PC-9 (cell line): ENCODE results near the gene IER2. TPM values are rescaled to one million over a fixed set of nuclear protein-coding genes. Genes with fewer than 3 reads are reported as not detected.
"Not testable (repeated sequence)": the region's sequence is repeated elsewhere in the genome, so short reads cannot be mapped to it uniquely, and the experiment has no call there.

Source experiments
- BruUV-seq: library from RNA; stranded (reverse); fragments of 400-500 nt; replicated peaks from 2 replicates; lab custom pipeline; 2021; lab: Mats Ljungman, UMichigan
- CTCF ChIA-PET: fragments of 300-600 bp; sonication (Branson Sonifier 250); formaldehyde crosslinking; loops from one replicate; lab custom pipeline; 2022; ENCODE audit warnings: antibody characterized with exemption; lab: Charles Lee
- POLR2A ChIA-PET: fragments of 300-600 bp; sonication (Branson Sonifier 250); formaldehyde crosslinking; loops from one replicate; lab custom pipeline; 2022; ENCODE audit warnings: antibody characterized with exemption; ENCODE audit not compliant: unreplicated experiment; lab: Charles Lee
- DNase-seq, 2 experiments: peaks; one replicate each; pipeline versions ENCODE4 v3.0.0 to v3.0.0-alpha.2; 2015 to 2022; ENCODE audit warnings: mixed read lengths in 1 of 2
- H2AFZ ChIP-seq: fragments of 200-600 bp; sonication (generic); 2 replicates; pipeline ENCODE4 v1.8.1; 2017; ENCODE audit warnings: antibody characterized with exemption
- H3F3A ChIP-seq: fragments of 200-600 bp; sonication (generic); 2 replicates; pipeline ENCODE4 v1.8.1; 2017; ENCODE audit warnings: antibody characterized with exemption, mild to moderate bottlenecking, low read depth; ENCODE audit not compliant: insufficient read depth
- H3K27ac ChIP-seq: fragments of 200-600 bp; sonication (generic); 2 replicates; pipeline ENCODE4 v1.6.1; 2016; ENCODE audit warnings: mixed run types
- H3K27me3 ChIP-seq: fragments of 200-600 bp; sonication (generic); 2 replicates; pipeline ENCODE4 v1.6.1; 2016; ENCODE audit warnings: low read depth, mixed run types; ENCODE audit not compliant: insufficient read depth
- H3K36me3 ChIP-seq: fragments of 200-600 bp; sonication (generic); 2 replicates; pipeline ENCODE4 v1.6.1; 2016; ENCODE audit warnings: low read depth, mixed run types
- H3K4me1 ChIP-seq: fragments of 200-600 bp; sonication (generic); replicated peaks from 2 replicates; pipeline ENCODE4 v1.6.1; 2016; ENCODE audit warnings: mixed run types; ENCODE audit not compliant: insufficient read depth
- H3K4me2 ChIP-seq: fragments of 200-600 bp; sonication (generic); 2 replicates; pipeline ENCODE4 v1.6.1; 2017; ENCODE audit warnings: mixed run types
- H3K4me3 ChIP-seq: fragments of 200-600 bp; sonication (generic); 2 replicates; pipeline ENCODE4 v1.6.1; 2016; ENCODE audit warnings: mixed run types
- H3K79me2 ChIP-seq: fragments of 200-600 bp; sonication (generic); 2 replicates; pipeline ENCODE4 v1.6.1; 2017; ENCODE audit warnings: low read depth, mixed run types
- H3K9me2 ChIP-seq: fragments of 200-600 bp; sonication (generic); 2 replicates; pipeline ENCODE4 v1.8.1; 2017; ENCODE audit warnings: mild to moderate bottlenecking; ENCODE audit not compliant: insufficient read depth
- H3K9me3 ChIP-seq: fragments of 200-600 bp; sonication (generic); 2 replicates; pipeline ENCODE4 v1.8.1; 2016; ENCODE audit warnings: low read depth; ENCODE audit not compliant: insufficient read depth
- H4K20me1 ChIP-seq: fragments of 200-600 bp; sonication (generic); 2 replicates; pipeline ENCODE4 v1.8.1; 2017; ENCODE audit not compliant: insufficient read depth
- EZH2 ChIP-seq: fragments of 200-600 bp; sonication (generic); IDR thresholded peaks from 2 replicates; pipeline ENCODE4 v1.8.0; 2017; ENCODE audit warnings: antibody characterized with exemption, low read depth
- intact Hi-C: fragments of 100-400 bp; cut with micrococcal nuclease; formaldehyde crosslinking; loops from one replicate; pipeline ENCODE4 v1.10.0; 2022; ENCODE audit not compliant: unreplicated experiment
- total RNA-seq: library from RNA; stranded (reverse); gene quantifications from 2 replicates; pipeline ENCODE4 v1.2.3, GENCODE V29; 2021
- TF ChIP-seq, protein P1 (sequence below): fragments of 200-600 bp; sonication (generic); conservative IDR thresholded peaks from 2 replicates; pipeline ENCODE4 v1.6.1; 2017; ENCODE audit warnings: mixed run types, antibody characterized with exemption, mild to moderate bottlenecking, moderate library complexity

The IER2 gene
- total RNA-seq, 1 experiment from 2014 or later = 72.7 TPM

DNA sequence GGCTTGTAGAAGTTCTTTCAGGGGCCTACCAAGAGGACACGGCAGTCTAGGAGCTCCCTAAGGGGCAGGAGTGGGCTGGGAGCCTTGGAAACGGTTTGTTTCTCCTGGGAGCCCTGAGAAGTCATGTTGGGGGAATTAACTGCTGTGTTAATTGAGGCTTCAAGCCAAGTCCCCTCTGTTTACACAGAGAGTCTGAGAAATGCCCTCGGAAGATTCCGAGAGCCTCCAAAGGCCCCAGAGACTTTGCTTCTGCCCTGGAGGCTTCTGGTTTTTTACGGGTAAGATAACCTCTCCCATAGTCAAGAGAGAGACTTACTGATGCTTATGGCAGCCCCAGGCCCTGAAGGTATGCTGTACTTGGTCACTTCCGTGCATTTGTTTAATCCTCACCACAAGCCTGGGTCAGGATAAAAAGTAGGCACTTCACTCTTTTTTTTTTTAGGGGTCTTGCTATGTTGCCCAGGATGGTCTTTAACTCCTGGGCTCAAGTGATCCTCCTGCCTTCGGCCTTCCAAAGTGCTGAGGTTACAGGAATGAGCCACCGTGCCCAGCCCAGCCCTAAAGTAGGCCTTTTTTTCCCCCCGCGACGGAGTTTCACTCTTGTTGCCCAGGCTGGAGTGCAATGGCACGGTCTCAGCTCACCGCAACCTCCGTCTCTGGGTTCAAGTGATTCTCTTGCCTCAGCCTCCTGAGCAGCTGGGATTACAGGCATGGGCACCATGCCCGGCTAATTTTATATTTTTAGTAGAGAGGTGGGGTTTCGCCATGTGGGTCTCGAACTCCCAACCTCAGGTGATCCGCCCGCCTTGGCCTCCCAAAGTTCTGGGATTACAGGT is 15.2 kb downstream of the IER2 start:
- Histone ChIP-seq H4K20me1 (no peaks in the 10 kb centered on the region), H2AFZ (no peak overlapping the region), H3K27me3 (no peaks in the 10 kb centered on the region), H3K4me2 (peak overlapping the region; percentile 85), H3K4me1 (peaks cover 83% of the 10 kb centered on the region), H3K36me3 (no peaks in the 10 kb centered on the region), H3K9me2 (no peaks in the 10 kb centered on the region), H3K9me3 (no peaks in the 10 kb centered on the region), H3K4me3 (peak overlapping the region; percentile 51; the same call in 1 of the 2 replicates), H3F3A (peaks cover 84% of the 10 kb centered on the region), H3K27ac (peak overlapping the region; percentile 99), H3K79me2 (peaks cover 44% of the 10 kb centered on the region)
- BruUV-seq = no TSS peak
- ChIA-PET POLR2A (interaction anchor here (0.7 kb wide), 1 partner anchor 39 kb away, joined by 3 read pairs; no protein-coding TSS in a partner anchor), CTCF (interaction anchor here (0.6 kb wide), 2 partner anchors 15 to 104 kb away, joined by 3 to 10 read pairs; partner anchors contain the start of genes IER2 and STX10)
- no peak for TF ChIP-seq EZH2
- DNase-seq = peak in 1 of 2 experiments; percentile 90
- intact Hi-C loops = no loop called here

DNA sequence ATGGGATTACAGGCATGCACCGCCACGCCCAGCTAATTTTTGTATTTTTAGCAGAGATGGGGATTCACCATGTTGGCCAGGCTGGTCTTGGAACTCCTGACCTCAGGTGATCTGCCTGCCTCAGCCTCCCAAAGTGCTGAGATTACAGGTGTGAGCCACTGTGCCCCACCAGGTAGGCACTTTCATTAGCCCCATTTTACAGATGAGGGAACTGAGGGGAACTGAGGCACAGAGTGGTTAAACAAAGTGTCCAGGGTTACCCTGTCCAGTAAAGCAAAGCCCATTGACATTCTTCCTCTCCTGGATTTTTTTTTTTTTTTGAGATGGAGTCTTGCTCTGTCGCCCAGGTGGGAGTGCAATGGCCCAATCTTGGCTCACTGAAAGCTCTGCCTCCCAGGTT is 15.9 kb downstream of the IER2 start:
- H3K36me3 ChIP-seq, DNase-seq, H3K9me3 ChIP-seq, H3K4me3 ChIP-seq, H3K27me3 ChIP-seq, intact Hi-C loops, H3K9me2 ChIP-seq, H4K20me1 ChIP-seq, H2AFZ ChIP-seq, BruUV-seq: not testable (repeated sequence)
- peak overlapping the region; percentile 85 for H3K4me2 ChIP-seq
- POLR2A ChIA-PET = interaction anchor here (0.7 to 2.3 kb wide), 2 partner anchors 11 to 23 kb away, joined by 3 to 19 read pairs; no protein-coding TSS in a partner anchor
- CTCF ChIA-PET = interaction anchor here (0.6 kb wide), 2 partner anchors 12 to 104 kb away, joined by 3 to 6 read pairs; no protein-coding TSS in a partner anchor
- peaks cover 44% of the 10 kb centered on the region for H3K79me2 ChIP-seq
- H3K27ac ChIP-seq = peak overlapping the region; percentile 99
- peaks cover 83% of the 10 kb centered on the region for H3K4me1 ChIP-seq
- H3F3A ChIP-seq = peaks cover 84% of the 10 kb centered on the region

DNA sequence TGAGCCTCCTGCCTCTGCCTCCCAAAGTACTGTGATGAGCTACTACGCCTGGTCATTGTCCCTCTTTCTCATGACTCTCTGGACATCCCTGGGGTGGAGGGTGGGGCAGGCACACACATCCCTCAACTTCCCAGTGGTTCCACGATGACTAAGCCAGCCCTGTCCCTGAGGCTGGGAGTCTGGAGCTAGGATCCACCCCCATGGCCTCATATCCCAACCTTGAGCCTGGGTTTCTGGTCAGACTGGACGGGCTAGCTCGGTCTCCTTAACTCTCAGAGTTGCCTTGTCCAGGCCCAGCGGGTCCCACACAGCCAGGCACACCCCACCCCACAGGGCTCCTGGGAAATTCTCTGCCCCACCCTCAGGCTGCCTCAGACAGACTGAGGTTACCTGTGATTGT is 19.6 kb downstream of the IER2 start:
- no peak overlapping the region for H3K4me3 ChIP-seq
- H2AFZ ChIP-seq = no peak overlapping the region
- CTCF ChIA-PET = interaction anchor here (0.6 to 1.2 kb wide), 4 partner anchors 9 to 15 kb away, joined by 3 to 5 read pairs (median 4); no protein-coding TSS in a partner anchor
- peak overlapping the region; percentile 99 for H3K27ac ChIP-seq
- H3K36me3 ChIP-seq = no peaks in the 10 kb centered on the region
- POLR2A ChIA-PET = interaction anchor here (0.6 to 1.1 kb wide), 3 partner anchors 8 to 1175 kb away, joined by 4 to 11 read pairs (median 5); no protein-coding TSS in a partner anchor
- peaks cover 88% of the 10 kb centered on the region for H3K4me1 ChIP-seq
- no TSS peak for BruUV-seq
- H4K20me1 ChIP-seq = no peaks in the 10 kb centered on the region
- intact Hi-C loops = loop anchor here (5.0 kb wide), 1 partner anchor 683 kb away; no protein-coding TSS in a partner anchor
- no peaks in the 10 kb centered on the region for H3K27me3 ChIP-seq
- peaks cover 41% of the 10 kb centered on the region for H3K79me2 ChIP-seq
- no peak for TF ChIP-seq EZH2
- TF ChIP-seq, protein P1, sequence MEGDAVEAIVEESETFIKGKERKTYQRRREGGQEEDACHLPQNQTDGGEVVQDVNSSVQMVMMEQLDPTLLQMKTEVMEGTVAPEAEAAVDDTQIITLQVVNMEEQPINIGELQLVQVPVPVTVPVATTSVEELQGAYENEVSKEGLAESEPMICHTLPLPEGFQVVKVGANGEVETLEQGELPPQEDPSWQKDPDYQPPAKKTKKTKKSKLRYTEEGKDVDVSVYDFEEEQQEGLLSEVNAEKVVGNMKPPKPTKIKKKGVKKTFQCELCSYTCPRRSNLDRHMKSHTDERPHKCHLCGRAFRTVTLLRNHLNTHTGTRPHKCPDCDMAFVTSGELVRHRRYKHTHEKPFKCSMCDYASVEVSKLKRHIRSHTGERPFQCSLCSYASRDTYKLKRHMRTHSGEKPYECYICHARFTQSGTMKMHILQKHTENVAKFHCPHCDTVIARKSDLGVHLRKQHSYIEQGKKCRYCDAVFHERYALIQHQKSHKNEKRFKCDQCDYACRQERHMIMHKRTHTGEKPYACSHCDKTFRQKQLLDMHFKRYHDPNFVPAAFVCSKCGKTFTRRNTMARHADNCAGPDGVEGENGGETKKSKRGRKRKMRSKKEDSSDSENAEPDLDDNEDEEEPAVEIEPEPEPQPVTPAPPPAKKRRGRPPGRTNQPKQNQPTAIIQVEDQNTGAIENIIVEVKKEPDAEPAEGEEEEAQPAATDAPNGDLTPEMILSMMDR = no peak
- peak overlapping the region; percentile 86 for H3K4me2 ChIP-seq
- H3K9me3 ChIP-seq = no peaks in the 10 kb centered on the region
- DNase-seq = peak; percentile 96 to 99
- H3F3A ChIP-seq = peaks cover 82% of the 10 kb centered on the region
- no peaks in the 10 kb centered on the region for H3K9me2 ChIP-seq

DNA sequence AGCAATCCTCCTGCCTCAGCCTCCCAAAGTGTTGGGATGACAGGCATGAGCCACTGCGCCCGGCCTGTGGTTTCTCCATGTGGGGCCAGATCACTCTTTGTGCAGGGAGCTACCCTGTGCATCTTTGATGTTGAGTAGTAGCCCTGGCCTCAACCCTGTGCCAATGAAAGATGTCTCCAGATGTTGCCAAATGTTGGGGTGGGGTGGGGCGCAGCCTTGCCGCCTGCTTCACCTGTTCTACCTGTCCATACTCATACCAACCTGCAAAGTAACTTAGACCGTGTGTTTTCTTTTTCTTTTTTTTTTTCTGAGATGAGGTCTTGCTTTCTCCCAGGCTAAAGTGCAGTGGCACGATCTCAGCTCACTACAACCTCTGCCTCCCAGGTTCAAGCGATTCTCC is 20.9 kb downstream of the IER2 start:
- H3F3A ChIP-seq = peaks cover 68% of the 10 kb centered on the region
- ChIA-PET POLR2A (interaction anchor here (0.6 to 0.7 kb wide), 4 partner anchors 15 to 365 kb away, joined by 3 to 10 read pairs (median 4); partner anchors contain the start of genes IER2, RNASEH2A and STX10), CTCF (interaction anchor here (0.7 kb wide), 1 partner anchor 55 kb away, joined by 4 read pairs; no protein-coding TSS in a partner anchor)
- peaks cover 38% of the 10 kb centered on the region for H3K79me2 ChIP-seq
- no peak overlapping the region for H3K4me3 ChIP-seq
- H3K27ac ChIP-seq = peak overlapping the region; percentile 99
- no peaks in the 10 kb centered on the region for H3K9me2 ChIP-seq
- no peaks in the 10 kb centered on the region for H3K27me3 ChIP-seq
- H2AFZ ChIP-seq = no peak overlapping the region
- no peaks in the 10 kb centered on the region for H3K36me3 ChIP-seq
- peak overlapping the region; percentile 69 for H3K4me2 ChIP-seq
- H3K9me3 ChIP-seq = no peaks in the 10 kb centered on the region
- BruUV-seq = no TSS peak
- no peak for DNase-seq
- no peaks in the 10 kb centered on the region for H4K20me1 ChIP-seq
- intact Hi-C loops = loop anchor here (5.0 kb wide), 1 partner anchor 681 kb away; no protein-coding TSS in a partner anchor
- TF ChIP-seq, protein P1 = no peak
- no peak for TF ChIP-seq EZH2
- H3K4me1 ChIP-seq = peaks cover 74% of the 10 kb centered on the region
